Suppressor macrophage treated with lipopolysaccharide for 1 hour (primary cell): Measurements from ENCODE around the gene AFAP1.

Source experiments
- DNase-seq, 3 donors: peaks; one replicate each; pipeline ENCODE4 v3.0.0-alpha.2; 2020 to 2022

AFAP1 gene

DNA sequence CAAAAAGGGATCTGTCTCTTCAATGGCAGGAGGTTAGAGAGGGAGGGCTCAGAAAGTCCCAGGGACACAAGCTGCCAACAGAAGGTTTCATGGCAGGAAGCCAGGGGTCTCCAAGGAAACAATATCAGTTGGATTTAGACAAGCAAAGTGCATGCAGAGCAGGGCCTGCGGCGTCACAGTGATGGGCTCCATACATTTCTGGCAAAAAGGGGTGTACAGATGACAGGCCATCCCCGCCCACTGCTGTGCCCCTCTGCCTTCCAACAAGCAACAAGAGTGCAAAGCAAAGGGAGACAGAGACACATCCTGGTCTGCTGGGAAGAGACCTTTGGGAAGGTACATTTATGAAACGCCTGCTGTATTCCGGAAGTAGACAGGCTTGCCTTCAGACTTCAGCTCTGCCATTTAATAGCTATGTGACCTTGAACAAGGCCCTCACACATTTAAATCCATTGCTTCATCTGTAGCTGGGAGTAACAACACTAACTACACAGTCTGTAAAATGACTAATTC, 121.2 kb downstream of the AFAP1 start:
- DNase-seq: no peak

DNA sequence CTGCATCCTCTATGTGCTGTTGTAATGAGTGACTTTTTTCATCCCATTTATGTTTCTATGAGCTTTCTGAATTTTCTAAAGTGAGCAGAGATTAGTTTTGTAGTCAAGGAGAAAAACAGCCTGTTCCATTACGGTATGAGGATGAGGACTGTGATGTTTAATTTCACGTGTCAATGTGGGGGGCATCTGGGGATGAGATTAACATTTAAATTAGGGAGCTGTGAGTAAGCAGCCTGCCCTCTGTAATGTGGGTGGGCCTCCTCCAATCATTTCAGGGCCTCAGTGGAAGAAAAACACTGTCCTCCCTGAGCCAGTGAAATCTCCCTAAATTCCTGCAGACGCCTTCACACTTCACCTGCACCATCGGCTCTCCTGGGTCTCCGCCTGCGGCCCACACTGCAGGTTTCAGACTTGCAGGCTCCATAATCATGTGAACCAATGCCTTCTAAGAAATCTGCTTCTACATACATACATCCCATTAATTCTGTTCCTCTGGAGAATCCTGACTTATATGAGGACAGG, 121.7 kb downstream of the AFAP1 start:
- DNase-seq: no peak

DNA sequence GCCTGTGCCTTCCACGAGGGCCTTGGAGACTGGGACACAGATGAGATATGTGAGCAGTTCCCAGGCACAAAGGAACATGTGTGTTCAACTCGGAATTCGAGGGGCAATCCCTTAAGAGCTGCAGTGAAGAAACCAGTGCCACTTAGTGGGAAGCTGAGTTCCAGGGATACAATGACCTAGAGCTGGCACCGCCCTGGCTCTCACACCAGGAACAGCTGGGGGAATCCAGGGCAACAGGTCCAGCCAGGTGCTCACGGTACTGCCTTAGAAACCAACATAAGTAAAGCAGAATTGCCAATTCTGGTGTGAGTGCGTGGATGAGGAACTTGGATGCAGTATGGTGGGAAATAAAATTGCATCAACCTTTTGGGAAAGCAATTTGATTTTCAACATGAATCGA, 122.9 kb downstream of the AFAP1 start:
- no peak for DNase-seq

DNA sequence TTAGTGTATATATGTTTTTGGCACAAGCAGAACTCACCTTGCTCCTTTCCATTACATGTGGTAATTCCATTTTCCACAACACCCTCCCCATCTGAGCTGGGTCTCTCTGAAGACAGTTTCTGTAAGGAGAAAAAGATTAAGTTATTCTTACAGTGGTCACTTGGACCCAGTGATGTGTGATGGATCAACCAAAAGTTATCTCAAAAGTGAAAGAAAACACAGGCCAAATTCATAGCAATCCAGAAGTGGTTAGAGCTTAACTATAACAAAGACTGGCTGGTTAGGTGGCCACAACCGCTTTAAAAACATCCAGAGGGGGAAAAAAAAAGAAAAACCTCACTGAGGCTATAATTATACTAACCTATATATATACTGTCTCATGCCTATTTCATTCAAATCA, 123.7 kb downstream of the AFAP1 start:
- DNase-seq: no peak

DNA sequence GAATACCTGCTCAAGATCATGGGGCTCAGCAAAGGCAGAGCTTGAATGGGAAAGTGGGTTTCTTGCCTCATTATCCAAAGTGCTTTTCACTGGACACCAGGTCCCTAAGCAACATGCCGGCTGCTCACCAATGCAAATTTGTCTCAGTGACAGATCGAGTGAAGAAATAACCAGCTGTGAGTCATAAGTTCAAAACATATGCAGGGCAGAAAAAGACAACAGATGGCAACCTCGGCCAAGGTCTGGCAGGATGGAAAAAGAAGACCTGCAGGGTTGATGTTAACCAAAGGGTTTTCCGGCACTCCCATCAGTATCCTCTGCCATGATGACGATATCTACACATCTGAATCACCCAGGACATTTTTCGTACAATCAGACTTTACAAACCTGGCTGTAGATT, 124.1 kb downstream of the AFAP1 start:
- peak in 1 of 3 donors; percentile 18 for DNase-seq

DNA sequence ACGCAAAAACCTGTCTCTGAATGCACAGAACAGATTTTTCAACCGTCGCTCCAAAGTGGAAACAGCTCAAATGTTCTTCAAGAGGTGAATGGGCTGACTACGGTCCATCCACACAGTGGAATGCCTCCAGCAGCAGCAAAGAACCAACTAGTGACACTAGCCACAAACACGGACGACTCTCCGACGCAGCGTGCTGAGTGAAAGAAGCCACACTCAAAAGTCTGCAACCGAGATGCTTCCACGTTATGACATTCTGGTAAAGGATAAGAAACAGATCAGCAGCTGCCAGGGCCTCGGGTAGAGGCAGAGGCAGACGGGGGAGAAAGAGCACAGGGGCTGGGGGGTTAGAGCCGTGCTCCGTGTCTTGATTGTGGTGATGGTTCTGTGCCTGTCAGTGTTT, 125.2 kb downstream of the AFAP1 start:
- DNase-seq: no peak

DNA sequence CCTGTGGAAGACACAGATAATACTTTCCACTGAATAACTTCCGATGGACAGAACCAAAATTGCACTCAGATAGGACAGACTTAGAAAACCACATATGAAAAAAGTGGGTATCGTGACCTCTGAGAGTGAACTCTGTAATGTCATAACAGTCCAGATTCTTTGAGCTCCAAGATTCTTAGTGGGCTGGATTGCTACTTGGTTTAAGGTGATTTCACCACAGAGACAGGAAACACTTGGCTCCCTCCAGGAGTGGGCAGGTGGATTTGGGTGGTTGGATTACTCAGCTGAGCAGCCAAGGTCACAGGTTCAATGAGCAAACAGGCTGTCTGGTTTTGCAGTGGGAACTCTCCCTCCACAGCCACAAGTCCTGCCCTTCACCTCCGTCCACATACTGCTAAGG, 126.0 kb downstream of the AFAP1 start:
- DNase-seq: no peak

DNA sequence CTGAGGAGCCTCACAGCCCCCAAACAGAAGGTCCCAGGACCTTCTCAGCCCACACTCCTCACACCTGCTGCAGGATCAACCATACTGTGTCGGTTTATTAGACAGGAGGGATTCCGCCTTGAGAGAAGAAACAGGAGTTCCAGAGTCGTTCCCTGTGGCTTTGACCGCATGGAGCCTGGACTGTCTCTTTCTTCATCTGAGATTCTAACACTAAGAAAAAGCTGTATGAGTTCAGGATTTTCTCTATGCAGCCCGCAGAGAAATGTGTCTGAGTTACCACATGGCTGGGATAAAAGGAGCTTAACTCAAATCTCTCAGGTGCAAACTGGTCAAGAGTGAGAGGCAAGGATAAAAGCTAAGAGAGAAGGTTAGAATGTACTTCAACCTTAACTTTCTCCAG, 126.7 kb downstream of the AFAP1 start:
- DNase-seq: no peak

DNA sequence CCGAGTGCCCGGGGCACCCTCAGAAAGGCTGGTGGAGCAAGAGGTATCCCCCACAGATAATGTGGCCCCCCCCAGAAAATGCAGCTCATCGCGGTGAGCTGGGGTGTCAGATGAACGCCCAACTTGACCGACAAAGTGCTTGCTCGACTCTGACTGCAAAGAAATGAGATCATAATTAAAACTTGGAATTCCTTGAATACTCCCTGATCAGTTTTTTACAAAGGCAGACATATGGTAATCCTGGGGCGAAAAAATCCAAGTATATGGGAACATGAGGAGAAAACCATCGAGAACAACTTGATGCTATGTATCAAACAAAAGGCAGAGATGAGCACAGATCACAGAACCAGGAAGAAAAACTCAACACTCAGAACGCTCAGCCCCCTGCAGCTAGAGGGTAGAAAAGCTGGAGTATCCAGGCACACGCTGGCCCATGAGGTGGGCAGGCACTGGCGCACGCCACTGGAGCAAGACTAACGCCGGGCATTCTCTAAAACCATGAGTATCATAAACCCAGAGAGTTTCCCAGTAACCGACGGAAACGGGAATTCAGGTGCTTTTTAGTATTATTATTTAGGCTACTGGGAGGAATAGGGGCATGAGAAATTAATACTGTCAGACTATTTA, 127.3 kb downstream of the AFAP1 start:
- no peak for DNase-seq

DNA sequence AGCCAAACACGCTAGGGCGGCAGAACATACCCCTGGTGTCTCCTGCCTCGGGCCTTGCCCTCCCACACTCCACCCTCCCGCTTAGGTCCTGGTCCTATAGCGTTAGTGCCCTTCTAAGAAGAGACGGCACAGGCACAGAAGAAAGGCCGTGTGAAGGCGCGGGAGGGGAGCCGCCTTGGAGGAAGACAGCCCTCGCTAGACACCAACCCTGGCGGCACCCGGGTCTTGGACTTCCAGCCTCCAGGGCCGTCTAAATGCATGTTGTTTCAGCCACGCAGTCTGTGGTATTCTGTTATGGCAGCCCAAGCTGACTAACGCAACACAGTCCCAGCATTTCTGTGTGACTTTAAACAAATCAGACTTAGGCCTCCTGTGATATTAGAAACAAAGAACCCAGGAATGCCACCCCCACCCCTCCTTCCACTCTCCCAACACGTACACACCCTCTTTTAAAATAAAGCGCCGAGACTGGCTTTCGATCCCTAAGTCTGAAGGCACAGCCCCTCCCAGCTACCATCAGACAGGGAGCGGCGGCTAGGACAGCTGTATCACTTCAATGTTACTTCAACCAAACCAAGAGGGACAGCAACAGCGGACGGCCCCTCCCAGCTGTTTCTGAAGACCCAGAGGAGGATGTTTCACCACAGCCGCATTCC, 128.0 kb downstream of the AFAP1 start:
- no peak for DNase-seq

DNA sequence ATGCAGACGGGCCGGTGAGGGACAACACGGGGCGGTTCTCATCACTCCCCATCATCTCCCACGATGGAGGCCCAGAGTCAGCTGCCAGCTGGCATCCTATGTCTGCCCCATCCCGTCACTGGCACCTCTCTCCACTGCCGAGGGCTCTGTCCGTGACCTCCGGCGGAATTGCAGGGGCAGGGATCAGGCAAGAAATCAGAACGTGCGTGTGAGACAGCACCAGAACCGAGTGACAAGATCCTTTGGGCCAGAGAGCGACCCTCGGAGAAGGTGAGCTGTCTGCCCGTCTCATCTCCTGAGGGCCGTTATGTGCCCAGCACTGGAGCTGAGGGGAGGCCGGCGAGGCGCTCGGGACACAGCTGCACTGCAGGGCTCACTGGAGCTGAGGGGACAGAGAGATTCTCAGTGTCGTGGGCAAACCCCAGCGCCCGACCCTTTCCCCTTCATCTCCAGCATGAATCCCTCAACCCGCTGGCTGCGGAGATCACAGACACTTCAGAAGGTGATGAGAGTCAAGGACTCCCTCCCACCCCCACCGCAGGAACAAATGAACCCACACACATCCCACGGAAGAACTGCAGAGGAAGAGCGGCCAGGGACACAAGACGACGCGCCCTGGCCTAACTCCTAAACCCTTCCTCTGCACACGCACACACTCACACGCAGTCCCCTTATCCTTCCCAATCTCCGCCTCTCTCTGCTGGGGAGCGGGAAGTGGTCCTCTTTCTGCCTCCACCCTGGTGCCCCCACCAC, 128.7 kb downstream of the AFAP1 start:
- no peak for DNase-seq

DNA sequence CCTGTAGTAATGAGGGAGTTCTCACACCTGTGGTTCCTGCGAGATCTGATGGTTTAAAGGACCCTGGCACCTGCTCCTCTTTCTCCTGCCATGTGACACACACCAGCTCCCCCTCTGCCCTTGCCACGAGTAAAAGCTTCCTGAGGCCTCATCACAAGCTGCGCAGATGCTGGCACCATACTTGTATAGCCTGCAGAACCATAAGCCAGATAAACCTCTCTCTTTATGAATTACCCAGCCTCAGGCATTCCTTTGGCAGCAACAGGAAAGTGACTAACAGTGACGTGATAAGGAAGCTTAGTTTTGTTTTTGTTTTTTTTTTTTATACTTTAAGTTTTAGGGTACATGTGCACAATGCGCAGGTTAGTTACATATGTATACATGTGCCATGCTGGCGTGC, 130.9 kb downstream of the AFAP1 start:
- peak in 1 of 3 donors; percentile 27 for DNase-seq

DNA sequence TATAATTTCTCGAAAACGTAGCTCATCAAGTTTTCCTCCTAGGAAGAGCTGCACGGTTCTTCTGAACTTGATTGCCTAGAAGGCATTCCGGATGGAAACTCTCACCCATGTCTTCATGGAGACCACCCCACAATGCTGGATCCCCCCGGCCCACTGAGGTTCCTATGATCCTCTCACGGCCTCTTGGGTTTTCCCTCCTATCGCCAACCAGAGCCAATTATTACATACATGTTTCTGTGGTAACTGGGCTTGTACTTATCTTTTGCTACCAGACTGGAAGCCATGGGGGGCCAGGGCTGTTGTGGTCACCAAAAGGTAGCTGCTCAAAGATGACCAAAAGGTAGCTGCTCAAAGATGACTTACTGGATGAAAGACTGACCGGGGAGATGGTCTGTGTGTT, 131.5 kb downstream of the AFAP1 start:
- no peak for DNase-seq

DNA sequence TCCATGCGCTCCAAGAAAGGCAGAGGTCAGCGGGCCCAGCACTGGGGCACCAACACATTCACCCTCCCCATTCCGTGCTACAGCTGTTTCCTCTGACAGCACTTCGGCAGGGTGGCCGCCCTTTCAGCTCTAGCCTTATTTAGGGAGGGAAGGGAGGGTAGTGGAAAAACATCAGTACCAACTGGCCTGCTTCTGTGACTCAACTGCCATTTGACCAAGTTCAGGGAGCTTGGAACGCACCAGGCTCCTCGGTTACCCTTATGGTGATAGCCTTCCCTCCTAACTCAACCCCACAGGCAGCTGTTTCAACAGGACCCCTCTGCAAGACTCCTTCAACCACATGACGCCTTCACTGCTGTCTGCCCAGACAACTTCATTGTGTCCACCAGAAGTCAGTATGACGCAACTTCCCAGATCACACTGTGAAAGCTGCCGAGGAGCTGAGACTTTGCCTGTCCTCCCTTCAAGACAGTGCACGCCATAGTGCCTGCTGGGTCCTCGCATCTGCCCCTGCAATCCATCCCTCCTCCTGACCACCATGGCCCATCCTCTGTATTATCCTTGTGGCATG, 132.2 kb downstream of the AFAP1 start:
- peak in 2 of 3 donors; percentile 15 to 18 for DNase-seq

DNA sequence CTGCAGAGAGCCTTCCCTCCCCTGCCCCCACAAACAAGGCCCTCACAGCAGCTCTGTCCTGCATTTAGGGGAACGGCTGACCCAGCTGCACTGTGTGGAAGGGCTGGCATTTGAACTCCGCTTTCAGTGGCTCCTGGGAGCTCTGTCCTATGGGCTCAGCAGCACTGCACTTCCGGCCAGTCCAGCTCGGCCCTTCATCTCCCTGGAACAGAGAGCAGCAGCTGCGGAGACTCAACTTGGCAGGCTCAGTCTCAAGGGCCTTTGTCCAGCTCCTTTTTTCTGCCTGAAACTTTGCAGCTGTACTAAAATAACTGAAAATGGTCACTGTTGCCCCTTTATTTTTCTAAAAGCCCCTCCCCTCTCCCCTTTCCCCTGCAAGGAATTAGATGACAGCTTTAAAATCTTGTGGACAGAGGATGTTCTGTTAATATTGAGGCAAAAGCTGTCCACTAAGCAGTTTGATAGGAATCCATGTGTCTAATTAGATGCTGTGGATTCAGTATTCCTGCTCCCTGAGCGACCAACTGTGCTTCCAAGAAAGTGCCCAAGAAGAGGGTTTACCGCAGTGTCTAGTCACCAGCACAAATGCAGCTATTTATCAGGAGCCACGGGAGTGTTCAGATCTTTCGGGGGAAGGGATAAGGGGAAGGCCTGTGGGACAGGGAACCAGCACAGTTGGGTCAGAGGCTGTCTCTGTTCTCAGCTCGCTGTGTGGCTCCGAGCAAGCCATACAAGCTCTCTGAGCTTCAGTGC, 133.1 kb downstream of the AFAP1 start:
- no peak for DNase-seq

DNA sequence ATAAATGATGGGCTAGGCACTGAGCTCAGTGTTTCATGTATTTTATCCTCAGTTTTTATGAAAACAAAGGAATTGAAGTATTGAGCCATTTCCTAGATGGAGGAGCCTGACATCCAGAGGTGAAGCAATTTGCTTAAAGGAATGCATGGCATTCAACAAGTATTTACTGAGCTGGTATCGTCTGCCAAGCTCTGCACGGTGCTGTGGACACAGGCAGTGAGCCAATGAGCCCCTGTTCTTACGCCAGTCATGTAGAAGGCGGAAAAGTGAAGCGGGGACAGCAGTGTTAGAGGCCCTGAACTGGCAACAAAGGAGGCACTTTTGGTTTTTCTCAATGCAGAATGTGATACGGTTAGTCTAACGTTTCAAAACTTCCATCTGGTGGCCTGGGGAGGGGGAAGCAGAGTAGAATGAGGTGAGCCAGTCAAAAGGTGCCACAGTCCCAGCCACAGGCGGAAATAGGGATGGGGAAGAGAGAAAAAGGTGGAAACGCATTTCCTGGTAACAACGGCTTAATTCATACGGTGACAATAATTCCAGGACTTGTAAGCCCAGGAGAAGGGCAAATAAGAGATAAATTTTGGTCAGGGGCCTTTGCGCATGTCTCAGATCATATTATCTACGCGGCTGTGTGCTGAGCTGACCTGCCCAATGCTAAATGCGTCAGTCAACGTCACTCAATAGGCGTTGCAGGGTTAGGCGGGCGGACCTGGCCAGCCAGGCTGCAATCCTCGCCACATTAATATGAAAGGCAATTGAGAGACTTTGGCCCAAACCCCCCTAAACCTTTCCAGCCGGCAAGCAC, 133.9 kb downstream of the AFAP1 start:
- DNase-seq: no peak

DNA sequence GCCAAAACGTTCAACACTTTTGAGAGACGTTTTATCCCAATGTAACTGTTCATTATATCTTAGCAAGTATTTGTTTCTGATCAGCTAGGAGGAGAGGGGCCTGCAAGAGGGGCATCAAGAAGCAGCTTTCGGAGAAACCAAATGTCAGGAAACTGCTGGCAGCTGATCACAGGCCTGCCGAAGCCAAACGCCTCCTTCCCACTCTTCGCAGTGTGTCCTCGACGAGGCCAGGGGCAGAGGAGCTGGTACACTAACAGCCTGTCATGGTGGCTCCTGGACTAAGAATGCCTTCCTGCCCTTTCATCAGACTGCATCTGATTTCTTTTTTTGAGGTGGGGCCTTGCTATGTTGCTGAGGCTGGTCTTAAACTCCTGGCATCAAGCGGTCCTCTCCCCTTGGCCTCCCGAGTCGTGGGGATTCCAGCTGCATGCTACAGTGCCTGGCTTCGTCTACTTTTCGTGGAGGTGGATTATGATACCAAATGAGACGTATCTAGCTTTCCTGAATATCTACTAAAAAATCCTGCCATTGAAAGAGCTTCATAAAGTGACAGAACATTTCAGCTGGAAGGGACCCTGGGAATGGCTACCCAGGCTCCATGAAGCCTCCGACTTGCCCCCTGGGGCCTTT, 134.8 kb downstream of the AFAP1 start:
- no peak for DNase-seq

DNA sequence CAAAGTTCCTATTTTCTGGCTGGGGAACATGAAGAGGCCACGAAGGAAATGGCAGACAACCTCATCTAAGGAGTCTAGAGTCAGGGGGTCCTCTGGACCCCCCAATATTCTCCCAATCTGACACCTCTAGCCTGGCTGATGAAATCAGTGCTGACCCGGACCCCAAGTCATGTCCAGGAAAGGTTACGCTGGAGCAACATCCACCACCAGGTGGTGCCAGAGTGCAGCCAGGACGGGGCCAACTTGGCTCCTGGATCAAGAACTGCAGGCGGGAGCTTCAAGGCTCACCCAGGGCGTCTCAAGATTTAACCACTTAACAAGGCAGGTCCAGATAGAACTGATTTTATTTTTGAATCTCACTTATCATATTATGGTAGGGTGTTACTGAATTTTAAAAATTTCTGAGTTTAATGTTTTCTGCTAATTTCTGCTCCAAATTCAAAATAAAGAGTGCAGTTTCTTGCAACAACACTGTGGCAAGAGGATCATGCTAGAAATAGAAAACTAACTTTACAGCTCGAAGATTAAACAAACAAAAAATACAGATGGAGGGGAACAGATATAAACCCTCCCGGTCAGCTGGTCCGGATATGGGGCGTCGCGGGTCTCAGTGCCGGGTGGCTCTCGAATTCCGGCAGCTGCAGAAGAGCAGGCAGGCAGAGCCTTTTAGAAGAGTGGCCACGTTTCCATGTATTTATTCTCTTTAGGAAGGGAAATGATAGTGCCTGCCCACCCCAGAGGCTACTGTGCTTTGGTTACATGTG, 135.5 kb downstream of the AFAP1 start:
- peak; percentile 81 to 90 (median 88) for DNase-seq

DNA sequence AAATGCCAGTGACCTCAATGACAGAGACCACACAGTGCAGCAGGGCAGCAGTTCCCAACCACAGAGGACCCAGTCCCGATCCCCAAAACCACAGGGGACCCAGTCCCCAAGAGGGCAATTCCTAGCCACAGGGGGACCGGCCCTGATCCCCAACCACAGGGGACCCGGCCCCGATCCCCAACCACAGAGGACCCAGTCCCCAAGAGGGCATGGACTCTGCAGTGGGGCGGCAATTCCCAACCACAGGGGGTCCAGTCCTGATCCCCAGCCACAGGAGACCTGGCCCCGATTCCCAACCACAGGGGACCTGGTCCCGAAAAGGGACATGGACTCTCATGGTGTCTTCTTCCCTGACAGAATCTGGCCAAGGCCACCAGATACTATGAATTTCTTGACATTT, 136.3 kb downstream of the AFAP1 start:
- DNase-seq: no peak

DNA sequence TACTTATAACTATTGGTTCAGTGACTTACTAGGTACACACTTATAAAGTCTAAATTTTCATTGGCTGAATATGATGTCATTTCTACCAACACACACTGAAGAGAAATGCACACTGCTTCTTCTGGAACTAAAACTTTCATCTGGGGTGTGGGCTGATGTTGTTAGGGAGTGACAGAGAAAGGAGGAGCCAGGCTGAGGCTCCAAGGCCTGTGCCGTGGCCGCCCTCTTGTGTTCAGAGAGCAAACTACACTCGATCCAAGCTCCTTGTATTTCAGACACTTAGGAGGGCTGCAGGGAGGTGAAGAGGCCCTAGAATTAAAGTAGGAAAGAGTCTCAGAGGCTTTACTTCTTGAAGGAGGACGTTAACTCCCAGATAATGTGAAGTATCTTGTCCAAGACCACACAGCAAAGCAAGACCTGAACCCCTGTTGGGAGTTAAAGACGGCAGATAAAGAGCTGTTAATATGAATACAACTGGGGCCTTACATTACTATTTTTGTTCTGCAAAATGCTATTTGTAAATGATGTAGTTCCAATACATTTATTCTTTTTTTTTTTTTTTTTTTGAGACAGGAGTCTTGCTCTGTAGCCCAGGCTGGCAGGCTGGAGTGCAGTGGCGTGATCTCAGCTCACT, 137.5 kb downstream of the AFAP1 start:
- peak; percentile 85 to 91 (median 87) for DNase-seq
